ENCODE results near the gene SH3PXD2B. TPM values are rescaled to one million over a fixed set of nuclear protein-coding genes. Genes with fewer than 3 reads are reported as not detected.
"Not testable (repeated sequence)": the region's sequence is repeated elsewhere in the genome, so short reads cannot be mapped to it uniquely, and the experiment has no call there.

The SH3PXD2B gene
- polyA plus RNA-seq, 6 donors from 2014 or later, result not detected

DNA sequence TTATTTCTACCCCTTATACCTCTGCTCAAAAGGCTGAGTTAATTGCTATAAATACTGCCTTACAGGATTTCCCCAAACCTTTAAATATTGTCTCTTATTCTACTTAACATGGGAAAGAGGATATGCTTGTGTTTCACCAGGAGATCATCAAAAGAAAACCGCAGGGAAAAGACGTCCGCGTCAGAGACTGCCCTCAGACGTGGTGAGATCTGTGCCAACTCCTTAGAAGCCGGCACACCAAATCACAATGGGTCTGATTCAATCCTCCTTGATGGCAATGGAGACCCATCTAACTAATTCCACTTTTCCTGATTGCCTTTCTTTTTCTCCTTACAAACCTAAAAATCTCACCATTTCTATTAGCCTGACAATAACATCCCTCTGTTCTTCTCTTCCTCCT is 55.0 kb downstream of the SH3PXD2B start:
- Mint-ChIP-seq H3K27ac (no peak overlapping the region), H3K9me3 (peaks cover 11 to 41% (median 30%) of the 10 kb centered on the region in 7 donors), H3K36me3 (no peaks in the 10 kb centered on the region), H3K4me1 (no peaks in the 10 kb centered on the region), H3K27me3 (peaks cover 9 to 37% (median 25%) of the 10 kb centered on the region in 3 donors), H3K4me3 (no peak overlapping the region)
- no peak for DNase-seq
- ATAC-seq (ENCODE audit: low read depth in 2 of 2), result no peak

GRCh38 chr5:172398645-172399044 is 55.7 kb downstream of the SH3PXD2B start:
- ATAC-seq (ENCODE audit: low read depth in 2 of 2); H3K4me1 Mint-ChIP-seq; H3K36me3 Mint-ChIP-seq; H3K27ac Mint-ChIP-seq; DNase-seq; H3K4me3 Mint-ChIP-seq: not testable (repeated sequence)
- H3K9me3 Mint-ChIP-seq, result peaks cover 11 to 44% (median 30%) of the 10 kb centered on the region in 7 donors
- H3K27me3 Mint-ChIP-seq, result peaks cover 10 to 44% (median 25%) of the 10 kb centered on the region in 3 donors

- Mint-ChIP-seq H3K27me3 (peaks cover 21 to 36% (median 21%) of the 10 kb centered on the region in 3 donors), H3K9me3 (peaks cover 8 to 38% (median 30%) of the 10 kb centered on the region in 7 donors)
- H3K4me1 Mint-ChIP-seq, result not testable (repeated sequence)
Measured at GRCh38 chr5:172396994-172397393, 57.3 kb downstream of the SH3PXD2B start.

DNA sequence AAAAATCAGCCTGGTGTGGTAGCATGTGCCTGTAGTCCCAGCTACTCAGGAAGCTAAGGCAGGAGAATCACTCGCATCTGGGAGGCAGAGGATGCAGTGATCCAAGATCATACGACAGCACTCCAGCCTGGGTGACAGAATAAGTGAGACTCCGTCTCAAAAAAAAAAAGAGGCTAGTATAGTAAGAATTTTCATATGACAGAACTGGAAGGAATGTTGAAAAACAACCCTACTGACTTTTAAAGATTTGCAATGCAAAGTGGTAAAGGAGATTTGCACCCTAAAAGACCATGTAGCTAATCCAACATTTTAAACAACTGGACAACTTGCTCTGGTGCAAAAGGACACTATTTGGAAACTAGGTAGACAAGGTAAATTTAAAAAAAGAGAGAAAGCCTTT is 58.1 kb downstream of the SH3PXD2B start:
- ATAC-seq (ENCODE audit: low read depth in 2 of 2) (no peak), DNase-seq (no peak)
- no peak overlapping the region for H3K27ac Mint-ChIP-seq
- no peaks in the 10 kb centered on the region for H3K4me1 Mint-ChIP-seq
- H3K36me3 Mint-ChIP-seq, result no peaks in the 10 kb centered on the region
- H3K9me3 Mint-ChIP-seq, result peaks cover 8 to 35% (median 30%) of the 10 kb centered on the region in 7 donors
- H3K27me3 Mint-ChIP-seq, result peaks cover 21 to 30% (median 28%) of the 10 kb centered on the region in 3 donors
- no peak overlapping the region for H3K4me3 Mint-ChIP-seq

More at GRCh38 chr5:172396994-172397393, 57.3 kb downstream of the SH3PXD2B start:
- not testable (repeated sequence) for H3K27ac Mint-ChIP-seq; ATAC-seq (ENCODE audit: low read depth in 2 of 2); H3K4me3 Mint-ChIP-seq; H3K36me3 Mint-ChIP-seq; DNase-seq

GRCh38 chr5:172395483-172395882 is 58.8 kb downstream of the SH3PXD2B start:
- H3K27me3 Mint-ChIP-seq, result peaks cover 15 to 35% (median 30%) of the 10 kb centered on the region in 3 donors
- H3K4me1 Mint-ChIP-seq, result no peaks in the 10 kb centered on the region
- H3K4me3 Mint-ChIP-seq, result no peak overlapping the region
- ATAC-seq (ENCODE audit: low read depth in 2 of 2) (no peak), DNase-seq (no peak)
- peak overlapping the region in 1 of 6 donors; percentile 45 for H3K27ac Mint-ChIP-seq
- no peaks in the 10 kb centered on the region for H3K36me3 Mint-ChIP-seq
- peaks cover 8 to 35% (median 29%) of the 10 kb centered on the region in 7 donors for H3K9me3 Mint-ChIP-seq

GRCh38 chr5:172389578-172390112 is 64.7 kb downstream of the SH3PXD2B start:
- ATAC-seq (ENCODE audit: low read depth in 2 of 2) (no peak), DNase-seq (no peak)
- Mint-ChIP-seq H3K4me3 (no peak overlapping the region), H3K27ac (no peak overlapping the region), H3K4me1 (no peaks in the 10 kb centered on the region), H3K36me3 (no peaks in the 10 kb centered on the region), H3K9me3 (peaks cover 0 to 5% (median 0%) of the 10 kb centered on the region in 7 donors), H3K27me3 (peaks cover 0 to 26% (median 21%) of the 10 kb centered on the region in 3 donors)

- Mint-ChIP-seq H3K27ac (no peak overlapping the region), H3K4me3 (no peak overlapping the region), H3K27me3 (peaks cover 0 to 21% (median 8%) of the 10 kb centered on the region in 3 donors), H3K4me1 (no peaks in the 10 kb centered on the region), H3K36me3 (no peaks in the 10 kb centered on the region), H3K9me3 (no peaks in the 10 kb centered on the region)
- no peak for DNase-seq
- ATAC-seq (ENCODE audit: low read depth in 2 of 2), result no peak
Measured at GRCh38 chr5:172388246-172388733, 66.0 kb downstream of the SH3PXD2B start.

- no peak for DNase-seq
Measured at GRCh38 chr5:172385707-172386106, 68.6 kb downstream of the SH3PXD2B start.

GRCh38 chr5:172385010-172385563 is 69.2 kb downstream of the SH3PXD2B start:
- Mint-ChIP-seq H3K9me3 (no peaks in the 10 kb centered on the region), H3K27me3 (peaks cover 0 to 5% (median under 1%) of the 10 kb centered on the region in 3 donors), H3K4me3 (no peak overlapping the region), H3K4me1 (no peaks in the 10 kb centered on the region), H3K36me3 (no peaks in the 10 kb centered on the region), H3K27ac (no peak overlapping the region)
- DNase-seq (no peak), ATAC-seq (ENCODE audit: low read depth in 2 of 2) (no peak)

More at GRCh38 chr5:172385707-172386106, 68.6 kb downstream of the SH3PXD2B start:
- H3K4me1 Mint-ChIP-seq, result no peaks in the 10 kb centered on the region
- no peak overlapping the region for H3K4me3 Mint-ChIP-seq
- no peaks in the 10 kb centered on the region for H3K36me3 Mint-ChIP-seq
- no peaks in the 10 kb centered on the region for H3K9me3 Mint-ChIP-seq
- H3K27ac Mint-ChIP-seq, result no peak overlapping the region
- H3K27me3 Mint-ChIP-seq, result peaks cover 0 to 7% (median 7%) of the 10 kb centered on the region in 3 donors
- no peak for ATAC-seq (ENCODE audit: low read depth in 2 of 2)

DNA sequence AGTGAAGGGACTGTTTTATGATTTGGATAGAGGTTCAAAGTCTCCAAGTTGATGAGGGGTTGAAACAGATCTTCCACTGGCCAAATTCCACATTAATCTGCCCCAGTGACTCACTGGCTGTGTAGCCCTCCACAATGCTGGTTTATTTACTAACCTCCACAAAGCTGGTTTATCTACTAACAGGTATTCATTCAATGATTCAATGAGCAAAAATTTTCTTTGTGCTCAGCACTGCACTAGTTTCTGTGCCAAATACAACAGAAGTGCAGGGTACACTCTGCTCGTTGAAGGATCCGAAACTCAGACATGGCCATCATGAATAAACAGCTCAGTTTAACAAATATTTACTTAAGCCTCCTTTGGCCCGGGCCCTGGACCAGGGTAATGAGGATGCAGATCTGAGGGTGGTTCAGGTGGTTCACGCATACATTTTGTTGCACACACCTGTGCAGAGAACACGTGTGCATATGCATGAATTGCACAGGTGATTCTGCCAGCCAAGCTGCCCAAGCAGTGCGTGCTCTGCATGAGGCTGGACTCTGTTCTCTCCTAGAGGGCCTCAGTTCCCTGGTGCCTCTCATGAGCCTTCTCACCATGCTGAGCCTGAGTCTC is 71.0 kb downstream of the SH3PXD2B start:
- ATAC-seq (ENCODE audit: low read depth in 2 of 2), result no peak
- no peaks in the 10 kb centered on the region for H3K36me3 Mint-ChIP-seq
- no peak for DNase-seq
- H3K27me3 Mint-ChIP-seq, result peaks cover 0 to 5% (median 0%) of the 10 kb centered on the region in 3 donors
- H3K4me3 Mint-ChIP-seq, result no peak overlapping the region
- H3K4me1 Mint-ChIP-seq, result no peaks in the 10 kb centered on the region
- no peaks in the 10 kb centered on the region for H3K9me3 Mint-ChIP-seq
- H3K27ac Mint-ChIP-seq, result no peak overlapping the region

GRCh38 chr5:172380987-172381643 is 73.2 kb downstream of the SH3PXD2B start:
- ATAC-seq (ENCODE audit: low read depth in 2 of 2) (no peak), DNase-seq (no peak)
- Mint-ChIP-seq H3K27me3 (peaks cover 0 to 5% (median 0%) of the 10 kb centered on the region in 3 donors), H3K36me3 (no peaks in the 10 kb centered on the region), H3K4me1 (no peaks in the 10 kb centered on the region), H3K27ac (peak overlapping the region in 1 of 6 donors; percentile 81), H3K4me3 (no peak overlapping the region), H3K9me3 (no peaks in the 10 kb centered on the region)

DNA sequence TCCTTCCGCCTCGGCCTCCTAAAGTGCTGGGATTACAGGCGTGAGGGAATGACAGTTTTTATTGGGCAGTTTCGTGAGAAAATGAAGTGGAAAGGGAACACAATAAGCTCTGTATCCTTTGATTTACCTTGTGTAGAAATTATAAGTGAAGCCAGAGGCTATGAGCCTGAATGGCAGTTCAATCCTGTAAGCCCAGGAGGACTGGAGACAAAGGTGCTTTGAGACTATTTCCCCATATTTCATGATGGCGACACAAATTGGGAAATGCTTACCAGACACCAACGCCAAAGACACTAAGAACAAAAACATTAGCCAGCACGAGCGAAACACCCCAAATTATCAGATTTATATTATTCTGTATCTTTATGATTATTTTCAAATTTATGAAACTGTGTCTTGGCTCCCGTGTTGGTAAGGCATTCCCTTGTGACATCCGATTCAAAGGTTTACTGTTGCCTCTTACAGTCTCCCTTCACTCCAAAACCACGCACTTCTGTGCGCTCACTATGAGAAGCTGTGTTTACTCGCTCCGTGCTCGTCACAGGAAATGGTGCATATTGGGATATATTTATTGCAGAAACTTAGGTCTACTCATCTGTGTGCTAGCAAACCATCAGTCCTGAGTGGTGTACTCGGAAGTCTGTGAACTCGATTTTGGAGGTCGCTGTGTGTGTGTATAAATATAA is 73.9 kb downstream of the SH3PXD2B start:
- peaks cover 0 to 5% (median 0%) of the 10 kb centered on the region in 3 donors for H3K27me3 Mint-ChIP-seq

DNA sequence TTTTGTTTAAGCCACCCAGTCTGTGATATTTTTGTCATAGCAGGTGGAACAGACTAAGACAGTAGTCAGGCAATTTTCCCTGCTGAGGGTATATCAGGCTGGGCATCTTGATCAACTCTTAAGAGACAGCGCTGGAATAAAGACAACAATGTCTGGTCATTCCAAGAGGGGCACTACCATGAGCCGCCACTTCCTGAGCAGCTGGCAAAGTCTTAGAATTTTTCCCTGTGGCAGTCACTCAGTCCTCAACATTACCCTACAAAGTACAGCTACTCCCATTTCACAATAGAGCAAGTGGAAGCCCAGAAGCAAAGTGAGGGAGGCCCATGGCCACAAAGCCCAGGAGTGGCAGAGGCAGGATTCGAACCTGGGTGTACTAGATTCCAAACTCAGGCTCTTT is 74.8 kb downstream of the SH3PXD2B start:
- H3K4me1 Mint-ChIP-seq, result no peaks in the 10 kb centered on the region
- no peaks in the 10 kb centered on the region for H3K36me3 Mint-ChIP-seq
- ATAC-seq (ENCODE audit: low read depth in 2 of 2), result no peak
- DNase-seq, result no peak
- H3K27me3 Mint-ChIP-seq, result peaks cover 0 to 5% (median 0%) of the 10 kb centered on the region in 3 donors
- no peaks in the 10 kb centered on the region for H3K9me3 Mint-ChIP-seq
- no peak overlapping the region for H3K4me3 Mint-ChIP-seq
- peak overlapping the region in 1 of 6 donors; percentile 73 for H3K27ac Mint-ChIP-seq

More for the DNA sequence above, 73.9 kb downstream of the SH3PXD2B start:
- Mint-ChIP-seq H3K27ac (no peak overlapping the region), H3K4me3 (no peak overlapping the region), H3K4me1 (no peaks in the 10 kb centered on the region), H3K9me3 (no peaks in the 10 kb centered on the region), H3K36me3 (no peaks in the 10 kb centered on the region)
- no peak for DNase-seq
- ATAC-seq (ENCODE audit: low read depth in 2 of 2), result no peak

Data from naive B cell (primary cell).